ENCODE data around the gene NMNAT3. TPM values are rescaled to one million over a fixed set of nuclear protein-coding genes. Genes with fewer than 3 reads are reported as not detected.
"Not testable (repeated sequence)": the region's sequence is repeated elsewhere in the genome, so short reads cannot be mapped to it uniquely, and the experiment has no call there.

NMNAT3 gene
- total RNA-seq, 1 experiment from 2014 or later: 1.3 TPM

- H4K20me1 ChIP-seq (ENCODE audit: control insufficient read depth, insufficient read depth, insufficient read length): no peaks in the 10 kb centered on the region
- Mint-ChIP-seq H3K4me1 (no peaks in the 10 kb centered on the region), H3K27ac (no peak overlapping the region), H3K4me3 (no peak overlapping the region; a peak in 1 of 5 replicates), H3K36me3 (ENCODE audit: insufficient read depth in 1 of 3, low read depth in 3 of 3) (no peaks in the 10 kb centered on the region), H3K27me3 (ENCODE audit: low read depth) (0 out of 2 replicates have a peak, but pooled peaks cover 2% of the 10 kb centered on the region), H3K9me3 (peaks cover 0 to 5% of the 10 kb centered on the region in 2 experiments; a peak in 1 of 5 replicates)
- H2BK15ac ChIP-seq (ENCODE audit: low read depth, low read length): no peak overlapping the region
- H3K56ac ChIP-seq (ENCODE audit: insufficient read length, low read depth, low read length): no peak overlapping the region
- H2BK12ac ChIP-seq (ENCODE audit: insufficient read length, low read depth, low read length): no peak overlapping the region
- no peaks in the 10 kb centered on the region for H3K79me1 ChIP-seq (ENCODE audit: insufficient read depth, low read depth, low read length, poor library complexity, severe bottlenecking)
- no peaks in the 10 kb centered on the region for H3K9me3 ChIP-seq (ENCODE audit: control insufficient read depth, low read depth, low read length)
- H3K23me2 ChIP-seq (ENCODE audit: insufficient read length, low read depth, low read length, poor library complexity, severe bottlenecking): no peaks in the 10 kb centered on the region
- H3T11ph ChIP-seq (ENCODE audit: low read length): no peak overlapping the region
- no peak overlapping the region for H3K4me2 ChIP-seq (ENCODE audit: insufficient read depth, insufficient read length, low read length)
- H4K5ac ChIP-seq (ENCODE audit: insufficient read length, low read depth, low read length): no peak overlapping the region
- H3K18ac ChIP-seq (ENCODE audit: insufficient read length, low read depth, low read length): no peak overlapping the region
- no peak for TF ChIP-seq CTCF (conservative IDR thresholded peaks at IDR 0.05)
- no peak overlapping the region for H4K8ac ChIP-seq (replicated peaks; ENCODE audit: insufficient read length, low read depth, low read length)
- H3K23ac ChIP-seq (ENCODE audit: insufficient read length, low read depth, low read length): no peak overlapping the region
- H2AFZ ChIP-seq (ENCODE audit: low read length): no peak overlapping the region
- no peaks in the 10 kb centered on the region for H3K79me2 ChIP-seq (ENCODE audit: insufficient read depth, low read length)
- no peak for DNase-seq
- H2AK5ac ChIP-seq (ENCODE audit: insufficient read length, low read length): no peak overlapping the region
- H2BK5ac ChIP-seq (ENCODE audit: insufficient read length, low read length): no peak overlapping the region
- WGBS (ENCODE audit: extremely low coverage, insufficient read length, low lambda C conversion rate): no CpG with 5 or more reads among the region's 4 CpGs
- no peak overlapping the region for H2BK120ac ChIP-seq (ENCODE audit: low read depth, low read length, poor library complexity, severe bottlenecking)
- no peak overlapping the region for H2BK20ac ChIP-seq (ENCODE audit: low read depth, low read length, poor library complexity, severe bottlenecking)
- H3K27ac ChIP-seq (ENCODE audit: insufficient read length, low read depth, low read length): no peak overlapping the region
- no peak overlapping the region for H3K4ac ChIP-seq (ENCODE audit: low read depth, low read length)
- no peak overlapping the region for H3K9ac ChIP-seq (ENCODE audit: extremely low read depth, insufficient read length, low read length)
- no peaks in the 10 kb centered on the region for H3K27me3 ChIP-seq (ENCODE audit: insufficient read depth, low read length)
- H4K91ac ChIP-seq (ENCODE audit: insufficient read length, low read depth, low read length): no peak overlapping the region
- H3K14ac ChIP-seq (ENCODE audit: insufficient read depth, low read length): no peak overlapping the region
- no peaks in the 10 kb centered on the region for H3K4me1 ChIP-seq (ENCODE audit: insufficient read depth, low read length)
These were observed 92.0 kb downstream of the NMNAT3 start for GRCh38 chr3:139585820-139586219.

GRCh38 chr3:139583651-139584050 is 94.1 kb downstream of the NMNAT3 start:
- H3K79me1 ChIP-seq (ENCODE audit: insufficient read depth, low read depth, low read length, poor library complexity, severe bottlenecking); H3K9me3 ChIP-seq (ENCODE audit: control insufficient read depth, low read depth, low read length); H3K9me3 Mint-ChIP-seq; H3K27ac Mint-ChIP-seq; H3K4me1 Mint-ChIP-seq; DNase-seq; H2BK15ac ChIP-seq (ENCODE audit: low read depth, low read length); H4K20me1 ChIP-seq (ENCODE audit: control insufficient read depth, insufficient read depth, insufficient read length); H3K9ac ChIP-seq (ENCODE audit: extremely low read depth, insufficient read length, low read length); H3K23me2 ChIP-seq (ENCODE audit: insufficient read length, low read depth, low read length, poor library complexity, severe bottlenecking); H3K4me3 Mint-ChIP-seq; H4K5ac ChIP-seq (ENCODE audit: insufficient read length, low read depth, low read length); H3K14ac ChIP-seq (ENCODE audit: insufficient read depth, low read length); H3K56ac ChIP-seq (ENCODE audit: insufficient read length, low read depth, low read length); H3K36me3 Mint-ChIP-seq (ENCODE audit: insufficient read depth in 1 of 3, low read depth in 3 of 3); H4K8ac ChIP-seq (replicated peaks; ENCODE audit: insufficient read length, low read depth, low read length); H3T11ph ChIP-seq (ENCODE audit: low read length); H3K23ac ChIP-seq (ENCODE audit: insufficient read length, low read depth, low read length); H3K27me3 Mint-ChIP-seq (ENCODE audit: low read depth); H2BK20ac ChIP-seq (ENCODE audit: low read depth, low read length, poor library complexity, severe bottlenecking); H3K4me1 ChIP-seq (ENCODE audit: insufficient read depth, low read length); H3K79me2 ChIP-seq (ENCODE audit: insufficient read depth, low read length); H3K4ac ChIP-seq (ENCODE audit: low read depth, low read length); H3K4me2 ChIP-seq (ENCODE audit: insufficient read depth, insufficient read length, low read length); H2BK5ac ChIP-seq (ENCODE audit: insufficient read length, low read length); H2BK12ac ChIP-seq (ENCODE audit: insufficient read length, low read depth, low read length); H3K27ac ChIP-seq (ENCODE audit: insufficient read length, low read depth, low read length); H3K18ac ChIP-seq (ENCODE audit: insufficient read length, low read depth, low read length); H2AK5ac ChIP-seq (ENCODE audit: insufficient read length, low read length); H2BK120ac ChIP-seq (ENCODE audit: low read depth, low read length, poor library complexity, severe bottlenecking); H4K91ac ChIP-seq (ENCODE audit: insufficient read length, low read depth, low read length); H3K27me3 ChIP-seq (ENCODE audit: insufficient read depth, low read length); H2AFZ ChIP-seq (ENCODE audit: low read length): not testable (repeated sequence)
- no CpG with 5 or more reads among the region's 12 CpGs for WGBS (ENCODE audit: extremely low coverage, insufficient read length, low lambda C conversion rate)
